HG03060 (cell line): Measurements from ENCODE around the gene TAMALIN.

ENCODE experiments used
- ATAC-seq: cut with Tn5 transposase; IDR thresholded peaks from one replicate; pipeline ENCODE4 v1.9.1; 2021; ENCODE audit warnings: low read depth, moderate number of reproducible peaks; ENCODE audit not compliant: unreplicated experiment

The TAMALIN gene

GRCh38 chr12:52063981-52064649, 57.4 kb downstream of the TAMALIN start:
- no peak for ATAC-seq
